ENCODE measurements around the gene LRP1B.

Gene LRP1B

GRCh38 chr2:141331127-141331526 is 799.7 kb downstream of the LRP1B start:
- DNase-seq (ENCODE audit: low read depth in 2 of 3, low spot score in 1 of 3), result no peak

- DNase-seq (ENCODE audit: low read depth in 2 of 3, low spot score in 1 of 3), result no peak
These were observed 800.9 kb downstream of the LRP1B start for GRCh38 chr2:141329964-141330363.

- no peak for DNase-seq (ENCODE audit: low read depth in 2 of 3, low spot score in 1 of 3)
These were observed 807.2 kb downstream of the LRP1B start for GRCh38 chr2:141323571-141323970.

DNA sequence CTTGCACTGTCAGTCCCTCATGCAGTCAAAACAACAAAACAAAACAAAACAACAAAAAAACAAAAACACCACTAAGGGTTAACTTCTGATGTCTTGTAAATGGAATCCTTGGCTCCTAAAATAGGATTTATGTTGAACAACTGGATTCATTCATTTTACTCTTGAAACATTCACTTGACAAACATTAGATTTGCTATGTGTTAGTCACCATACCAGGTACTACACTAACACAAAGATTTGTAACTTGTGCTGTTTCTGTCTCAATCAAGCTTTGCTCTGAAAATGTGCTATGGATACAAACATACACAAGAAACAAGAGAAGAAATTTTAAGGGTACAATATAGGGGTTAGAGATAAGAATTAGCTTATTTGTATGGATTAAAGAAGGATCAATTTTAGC is 812.8 kb downstream of the LRP1B start:
- no peak for DNase-seq (ENCODE audit: low read depth in 2 of 3, low spot score in 1 of 3)

DNA sequence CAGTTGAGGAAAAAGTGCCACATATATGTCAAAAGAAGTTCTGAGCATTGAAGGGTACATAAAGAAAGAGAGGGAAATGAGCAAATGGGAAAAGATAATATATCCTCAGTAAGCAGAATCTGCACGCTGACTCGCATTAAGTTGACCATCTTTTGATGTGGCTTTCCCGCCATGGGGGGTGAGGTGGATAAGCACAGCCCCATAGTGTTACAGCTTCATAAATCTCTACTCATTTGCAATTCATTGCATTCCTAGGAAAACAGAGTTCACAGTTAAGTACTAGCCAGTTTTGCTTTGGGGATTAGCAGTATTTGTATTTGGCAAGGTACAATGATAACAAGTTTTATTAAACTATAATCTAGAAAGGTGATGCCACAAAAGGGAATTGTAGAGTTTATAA is 814.2 kb downstream of the LRP1B start:
- no peak for DNase-seq (ENCODE audit: low read depth in 2 of 3, low spot score in 1 of 3)

- no peak for DNase-seq (ENCODE audit: low read depth in 2 of 3, low spot score in 1 of 3)
These were observed 814.7 kb downstream of the LRP1B start for GRCh38 chr2:141316103-141316502.

DNA sequence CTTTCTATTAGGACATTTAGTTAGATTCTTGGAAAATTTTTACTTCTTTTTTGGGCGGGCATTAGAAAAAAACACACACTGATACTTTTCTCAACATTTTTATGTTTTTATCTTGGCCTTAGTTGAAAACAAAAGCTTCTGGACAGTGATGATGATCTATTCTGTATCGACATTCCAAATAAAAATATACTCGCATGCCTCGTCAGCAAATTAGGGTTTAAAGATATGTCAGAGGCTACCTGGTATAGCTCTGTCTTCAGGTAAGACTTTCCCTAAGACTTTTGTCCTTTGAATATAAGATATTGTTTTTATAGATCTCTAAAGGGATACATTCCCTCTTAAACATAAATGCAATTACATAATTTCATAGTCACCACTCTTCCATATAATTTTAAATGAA is 816.8 kb downstream of the LRP1B start:
- DNase-seq (ENCODE audit: low read depth in 2 of 3, low spot score in 1 of 3), result no peak

- DNase-seq (ENCODE audit: low read depth in 2 of 3, low spot score in 1 of 3), result no peak
These were observed 819.4 kb downstream of the LRP1B start for GRCh38 chr2:141311430-141311829.

- DNase-seq (ENCODE audit: low read depth in 2 of 3, low spot score in 1 of 3), result no peak
These were observed 824.4 kb downstream of the LRP1B start for GRCh38 chr2:141306368-141306767.

DNA sequence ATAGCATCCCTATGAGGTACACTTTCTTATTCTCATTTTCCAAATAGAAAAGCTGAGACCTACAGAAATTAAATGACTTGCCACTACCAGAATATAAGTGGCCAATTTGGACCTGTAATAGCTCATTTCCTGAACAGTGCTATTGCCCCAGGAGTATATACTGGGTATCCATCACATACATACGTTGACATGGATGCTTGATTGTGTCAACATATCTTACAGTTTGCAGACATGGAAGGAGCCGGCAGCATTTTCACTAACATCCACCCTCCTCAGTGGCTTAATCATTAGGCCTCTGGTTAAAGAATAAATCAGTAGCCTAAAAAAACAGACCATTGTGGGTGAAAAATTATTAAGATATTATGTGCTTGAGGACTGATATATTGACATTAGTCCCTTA is 829.3 kb downstream of the LRP1B start:
- DNase-seq (ENCODE audit: low read depth in 2 of 3, low spot score in 1 of 3), result no peak

- DNase-seq (ENCODE audit: low read depth in 2 of 3, low spot score in 1 of 3), result no peak
These were observed 850.8 kb downstream of the LRP1B start for GRCh38 chr2:141280037-141280436.

- no peak for DNase-seq (ENCODE audit: low read depth in 2 of 3, low spot score in 1 of 3)
These were observed 859.5 kb downstream of the LRP1B start for GRCh38 chr2:141271346-141271745.

DNA sequence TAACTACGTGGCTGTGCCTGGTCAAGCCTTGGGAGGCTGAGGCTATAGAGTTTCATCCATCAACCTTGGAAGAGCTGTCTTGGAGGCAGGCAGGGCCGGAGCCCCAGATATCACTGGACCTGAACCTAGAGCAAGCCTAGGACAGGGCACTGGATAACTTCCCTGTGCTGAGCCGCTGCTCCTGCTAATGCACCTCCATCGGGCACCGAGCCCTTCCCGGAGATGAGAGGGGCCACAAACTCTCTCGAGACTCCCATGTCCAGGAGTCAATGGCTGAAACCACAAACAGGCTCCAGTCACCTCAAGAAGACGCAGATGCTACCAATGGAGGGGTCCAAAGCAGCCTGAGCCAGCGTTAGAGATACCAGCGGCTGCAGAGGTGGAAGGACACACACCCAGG is 866.0 kb downstream of the LRP1B start:
- DNase-seq (ENCODE audit: low read depth in 2 of 3, low spot score in 1 of 3), result no peak

GRCh38 chr2:141260911-141261310 is 869.9 kb downstream of the LRP1B start:
- DNase-seq (ENCODE audit: low read depth in 2 of 3, low spot score in 1 of 3), result no peak

GRCh38 chr2:141259683-141260082 is 871.1 kb downstream of the LRP1B start:
- no peak for DNase-seq (ENCODE audit: low read depth in 2 of 3, low spot score in 1 of 3)

- DNase-seq (ENCODE audit: low read depth in 2 of 3, low spot score in 1 of 3), result no peak
These were observed 888.8 kb downstream of the LRP1B start for GRCh38 chr2:141242008-141242407.

DNA sequence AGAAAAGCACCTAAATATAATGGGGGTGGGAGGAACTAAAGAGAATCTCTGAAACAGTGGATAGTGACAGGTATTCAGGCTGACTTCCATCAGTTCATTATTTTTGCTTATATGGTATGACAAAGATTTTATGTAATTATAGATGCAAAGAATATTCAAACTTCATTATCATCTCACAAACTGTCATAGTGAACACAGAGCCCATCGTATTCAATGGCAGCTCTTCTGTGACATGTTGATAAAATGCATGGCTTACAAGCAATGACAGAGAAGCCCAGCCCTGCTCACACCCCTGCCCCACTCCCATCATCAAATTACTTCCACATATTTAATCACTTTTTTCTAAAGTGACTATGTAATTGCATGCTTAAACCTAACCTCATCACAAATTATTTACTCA is 904.3 kb downstream of the LRP1B start:
- DNase-seq (ENCODE audit: low read depth in 2 of 3, low spot score in 1 of 3), result no peak

DNA sequence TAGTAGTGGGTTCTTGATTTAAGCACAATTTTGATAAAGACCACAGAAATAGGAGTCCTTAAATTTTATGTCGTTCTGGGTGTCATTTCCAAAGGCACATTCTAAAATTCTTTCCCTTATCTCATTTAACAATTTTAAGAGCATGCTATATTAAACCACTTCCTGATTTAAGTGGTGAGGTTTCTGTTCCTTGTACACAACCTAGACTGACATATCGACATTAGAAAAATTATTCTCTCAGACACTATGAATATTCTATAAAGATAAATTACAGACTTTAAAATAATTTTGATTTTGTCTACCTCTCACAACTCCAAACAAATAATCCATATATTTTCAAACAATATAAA is 923.8 kb downstream of the LRP1B start:
- DNase-seq (ENCODE audit: low read depth in 2 of 3, low spot score in 1 of 3), result no peak

- no peak for DNase-seq (ENCODE audit: low read depth in 2 of 3, low spot score in 1 of 3)
These were observed 929.7 kb downstream of the LRP1B start for GRCh38 chr2:141201016-141201565.

GRCh38 chr2:141200191-141200590 is 930.6 kb downstream of the LRP1B start:
- DNase-seq (ENCODE audit: low read depth in 2 of 3, low spot score in 1 of 3), result no peak

DNA sequence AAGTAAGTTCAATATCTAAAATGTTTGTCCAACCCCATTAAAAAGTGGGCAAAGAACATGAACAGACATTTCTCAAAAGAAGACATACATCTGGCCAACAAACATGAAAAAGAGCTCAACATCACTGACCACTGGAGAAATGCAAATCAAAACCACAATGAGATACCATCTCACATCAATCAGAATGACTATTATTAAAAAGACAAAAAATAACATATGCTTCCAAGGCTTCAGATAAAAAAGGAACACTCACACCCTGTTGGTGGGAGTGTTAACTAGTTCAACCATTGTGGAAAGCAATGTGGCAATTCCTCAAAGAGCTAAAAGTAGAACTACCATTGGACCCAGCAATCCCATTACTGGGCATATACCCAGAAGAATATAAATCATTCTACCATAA is 931.1 kb downstream of the LRP1B start:
- DNase-seq (ENCODE audit: low read depth in 2 of 3, low spot score in 1 of 3), result no peak

DNA sequence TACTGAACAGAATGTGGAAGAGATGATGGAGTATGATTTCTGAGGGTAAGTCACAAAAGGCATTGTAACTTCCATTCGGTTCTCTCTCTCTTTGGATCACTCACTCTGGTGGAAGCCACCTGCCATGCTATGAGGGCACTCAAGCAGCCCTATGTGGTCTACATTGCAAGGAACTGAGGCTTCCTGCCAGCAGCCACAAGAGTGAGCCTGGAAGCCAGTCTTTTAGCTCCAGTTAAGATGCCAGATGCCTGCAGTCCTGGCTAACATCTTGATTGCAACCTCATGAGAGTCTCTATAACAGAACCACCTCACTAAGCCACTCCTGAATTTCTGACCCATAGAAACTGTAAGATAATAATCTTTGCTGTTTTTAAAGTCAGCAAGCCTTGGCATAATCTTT is 935.7 kb downstream of the LRP1B start:
- no peak for DNase-seq (ENCODE audit: low read depth in 2 of 3, low spot score in 1 of 3)

DNA sequence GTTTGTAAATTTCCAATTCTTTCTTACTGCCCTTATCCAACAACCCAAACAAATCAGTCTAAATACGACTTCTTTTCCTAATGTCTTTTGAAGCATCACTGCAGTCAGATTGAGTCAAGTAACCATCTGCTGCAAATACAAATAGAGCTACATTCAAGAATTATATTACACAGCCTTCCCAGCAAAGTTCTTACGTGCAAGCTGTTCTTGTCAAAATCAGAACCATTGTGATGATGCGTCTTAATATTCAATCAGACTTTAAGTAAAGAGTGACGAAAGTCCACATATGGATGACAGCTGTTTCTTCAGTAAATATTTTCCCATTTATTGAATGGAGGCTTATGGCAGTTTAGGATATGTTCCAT is 943.8 kb downstream of the LRP1B start:
- DNase-seq (ENCODE audit: low read depth in 2 of 3, low spot score in 1 of 3), result no peak

- no peak for DNase-seq (ENCODE audit: low read depth in 2 of 3, low spot score in 1 of 3)
These were observed 944.3 kb downstream of the LRP1B start for GRCh38 chr2:141186413-141187074.

All from stimulated activated CD4-positive, alpha-beta T cell treated with anti-CD3 and anti-CD28 coated beads, Interleukin-12 subunit alpha, Interleukin-12 subunit beta, amount 100 ng/mL, for 48 hours (primary cell).